Vagina (tissue), 2 donors: ENCODE measurements around the gene CNN3.

Experiments used
- POLR2A ChIP-seq, 2 donors: fragments of 450-650 bp; IDR thresholded peaks; one replicate each; pipeline ENCODE4 v1.6.1; 2017; ENCODE audit warnings: antibody characterized with exemption in 2 of 2, mild to moderate bottlenecking in 2 of 2, moderate library complexity in 2 of 2
- TF ChIP-seq, protein P1 (sequence below), 3 experiments: fragments of 450-650 bp in 2 of 3; fragments of 200-600 bp in 1 of 3; sonication (generic) in 1 of 3; IDR thresholded peaks; one replicate each; pipeline ENCODE4 v1.5.1; 2017 to 2019; ENCODE audit warnings: antibody characterized with exemption in 3 of 3, mild to moderate bottlenecking in 2 of 3, moderate library complexity in 2 of 3

DNA sequence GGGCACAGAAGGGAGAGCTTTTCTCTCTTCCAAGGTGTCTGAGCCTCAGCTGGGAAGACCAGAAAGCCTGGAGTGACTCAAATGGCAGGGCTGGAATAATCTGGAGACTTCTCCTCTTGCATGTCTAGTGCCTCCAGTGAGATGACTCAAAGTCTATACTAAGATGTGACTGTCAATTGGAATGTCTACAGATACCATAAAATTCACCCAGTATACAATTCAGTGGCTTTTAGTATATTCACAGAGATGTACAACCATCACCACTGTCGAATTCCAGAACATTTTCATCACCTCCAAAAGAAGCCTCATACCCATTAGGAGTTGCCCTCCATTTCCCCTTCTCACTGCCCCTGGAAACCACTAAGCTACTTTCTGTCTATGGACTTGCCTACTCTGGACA is 47.9 kb upstream of the CNN3 start:
- TF ChIP-seq, protein P1, sequence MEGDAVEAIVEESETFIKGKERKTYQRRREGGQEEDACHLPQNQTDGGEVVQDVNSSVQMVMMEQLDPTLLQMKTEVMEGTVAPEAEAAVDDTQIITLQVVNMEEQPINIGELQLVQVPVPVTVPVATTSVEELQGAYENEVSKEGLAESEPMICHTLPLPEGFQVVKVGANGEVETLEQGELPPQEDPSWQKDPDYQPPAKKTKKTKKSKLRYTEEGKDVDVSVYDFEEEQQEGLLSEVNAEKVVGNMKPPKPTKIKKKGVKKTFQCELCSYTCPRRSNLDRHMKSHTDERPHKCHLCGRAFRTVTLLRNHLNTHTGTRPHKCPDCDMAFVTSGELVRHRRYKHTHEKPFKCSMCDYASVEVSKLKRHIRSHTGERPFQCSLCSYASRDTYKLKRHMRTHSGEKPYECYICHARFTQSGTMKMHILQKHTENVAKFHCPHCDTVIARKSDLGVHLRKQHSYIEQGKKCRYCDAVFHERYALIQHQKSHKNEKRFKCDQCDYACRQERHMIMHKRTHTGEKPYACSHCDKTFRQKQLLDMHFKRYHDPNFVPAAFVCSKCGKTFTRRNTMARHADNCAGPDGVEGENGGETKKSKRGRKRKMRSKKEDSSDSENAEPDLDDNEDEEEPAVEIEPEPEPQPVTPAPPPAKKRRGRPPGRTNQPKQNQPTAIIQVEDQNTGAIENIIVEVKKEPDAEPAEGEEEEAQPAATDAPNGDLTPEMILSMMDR (IDR thresholded peaks at IDR 0.05), result no peak
- TF ChIP-seq POLR2A (IDR thresholded peaks at IDR 0.05), result no peak
